Measurements from ENCODE around the gene CLEC18A.

Gene CLEC18A

GRCh38 chr16:69930117-69930776 lies 20.9 kb upstream of the CLEC18A start:
- Histone ChIP-seq H3K27ac (ENCODE audit: extremely low read depth, low read depth, low read length) (no peak overlapping the region), H3K4me1 (ENCODE audit: control insufficient read depth, insufficient read depth, low read length) (no peaks in the 10 kb centered on the region), H3K4me3 (ENCODE audit: low read depth, low read length) (no peak overlapping the region), H3K36me3 (ENCODE audit: control insufficient read depth in 2 of 2, insufficient read depth in 1 of 2, low read length in 2 of 2) (peaks cover 0 to 52% of the 10 kb centered on the region in 2 experiments; a peak in 1 of 3 replicates), H3K9me3 (ENCODE audit: control insufficient read depth, insufficient read depth, low read depth, low read length) (no peaks in the 10 kb centered on the region)
- POLR2A ChIA-PET: no interaction called here
- CTCF ChIA-PET: interaction anchor here (0.5 to 3.6 kb wide), 40 partner anchors 8 to 1028 kb away, joined by 3 to 81 read pairs (median 5); partner anchors contain the start of gene NOB1
- TF ChIP-seq GLIS1 (tag by site-specific recombination; IDR thresholded peaks at IDR 0.05): 0 out of 2 replicates have a peak, but pooled peaks have one; percentile 25
- TF ChIP-seq MZF1 (tag by site-specific recombination; IDR thresholded peaks at IDR 0.05; ENCODE audit: borderline replicate concordance): no peak
- peak; percentile 62 for TF ChIP-seq ZNF600 (tag by site-specific recombination; IDR thresholded peaks at IDR 0.05)
- peak; percentile 55 for TF ChIP-seq CTCF (tag by site-specific recombination; IDR thresholded peaks at IDR 0.05)
- TF ChIP-seq GLIS2 (tag by site-specific recombination; IDR thresholded peaks at IDR 0.05): peak; percentile 75
- TF ChIP-seq WT1 (tag by site-specific recombination; IDR thresholded peaks at IDR 0.05): no peak
- TF ChIP-seq ZNF654 (tag by site-specific recombination; IDR thresholded peaks at IDR 0.05; ENCODE audit: low read depth): peak; percentile 65

GRCh38 chr16:69931631-69932030 lies 19.5 kb upstream of the CLEC18A start:
- Histone ChIP-seq H3K4me1 (ENCODE audit: control insufficient read depth, insufficient read depth, low read length) (no peaks in the 10 kb centered on the region), H3K4me3 (ENCODE audit: low read depth, low read length) (no peak overlapping the region), H3K9me3 (ENCODE audit: control insufficient read depth, insufficient read depth, low read depth, low read length) (no peaks in the 10 kb centered on the region), H3K36me3 (ENCODE audit: control insufficient read depth in 2 of 2, insufficient read depth in 1 of 2, low read length in 2 of 2) (peaks cover 0 to 57% of the 10 kb centered on the region in 2 experiments; a peak in 1 of 3 replicates), H3K27ac (ENCODE audit: extremely low read depth, low read depth, low read length) (no peak overlapping the region)
- CTCF ChIA-PET: interaction anchor here (3.6 kb wide), 1 partner anchor 135 kb away, joined by 81 read pairs; no protein-coding TSS in a partner anchor
- no peak for TF ChIP-seq ZBTB48 (tag by site-specific recombination; IDR thresholded peaks at IDR 0.05)
- POLR2A ChIA-PET: no interaction called here

- H3K27ac ChIP-seq (ENCODE audit: extremely low read depth, low read depth, low read length): no peak overlapping the region
- no peaks in the 10 kb centered on the region for H3K4me1 ChIP-seq (ENCODE audit: control insufficient read depth, insufficient read depth, low read length)
- no peak overlapping the region for H3K4me3 ChIP-seq (ENCODE audit: low read depth, low read length)
- no peaks in the 10 kb centered on the region for H3K9me3 ChIP-seq (ENCODE audit: control insufficient read depth, insufficient read depth, low read depth, low read length)
- peaks cover 0 to 63% of the 10 kb centered on the region in 2 experiments; a peak in 1 of 3 replicates for H3K36me3 ChIP-seq (ENCODE audit: control insufficient read depth in 2 of 2, insufficient read depth in 1 of 2, low read length in 2 of 2)
- POLR2A ChIA-PET: no interaction called here
- no peak for TF ChIP-seq ZNF664 (tag by site-specific recombination; IDR thresholded peaks at IDR 0.05)
- no peak for TF ChIP-seq ZNF561 (tag by site-specific recombination; IDR thresholded peaks at IDR 0.05; ENCODE audit: borderline replicate concordance)
- no peak for TF ChIP-seq BCL11A (tag by site-specific recombination; IDR thresholded peaks at IDR 0.05; ENCODE audit: low read depth)
- TF ChIP-seq ZNF776 (tag by site-specific recombination; IDR thresholded peaks at IDR 0.05; ENCODE audit: borderline replicate concordance): no peak
- no peak for TF ChIP-seq ZNF623 (tag by site-specific recombination; IDR thresholded peaks at IDR 0.05)
- TF ChIP-seq HIC1 (tag by site-specific recombination; IDR thresholded peaks at IDR 0.05): no peak
- TF ChIP-seq REPIN1 (tag by site-specific recombination; IDR thresholded peaks at IDR 0.05; ENCODE audit: low read depth): no peak
- TF ChIP-seq OVOL3 (tag by site-specific recombination; IDR thresholded peaks at IDR 0.05): no peak
- TF ChIP-seq ZNF624 (tag by site-specific recombination; IDR thresholded peaks at IDR 0.05): no peak
- TF ChIP-seq ZNF677 (tag by site-specific recombination; IDR thresholded peaks at IDR 0.05): no peak
- CTCF ChIA-PET: interaction anchor here (0.7 to 3.6 kb wide), 2 partner anchors 93 to 135 kb away, joined by 3 to 81 read pairs; no protein-coding TSS in a partner anchor
Measured at GRCh38 chr16:69932228-69932627, 18.9 kb upstream of the CLEC18A start.

Measured in HEK293 (cell line).